HPDE6-E6E7 (cell line): Measurements from ENCODE around the gene ARID1B.
"Not testable (repeated sequence)": the region's sequence is repeated elsewhere in the genome, so short reads cannot be mapped to it uniquely, and the experiment has no call there.

ENCODE experiments used
- DNase-seq: peaks from one replicate; pipeline ENCODE4 v3.0.0; 2011; ENCODE audit warnings: missing footprints; ENCODE audit errors: extremely low spot score

ARID1B gene

DNA sequence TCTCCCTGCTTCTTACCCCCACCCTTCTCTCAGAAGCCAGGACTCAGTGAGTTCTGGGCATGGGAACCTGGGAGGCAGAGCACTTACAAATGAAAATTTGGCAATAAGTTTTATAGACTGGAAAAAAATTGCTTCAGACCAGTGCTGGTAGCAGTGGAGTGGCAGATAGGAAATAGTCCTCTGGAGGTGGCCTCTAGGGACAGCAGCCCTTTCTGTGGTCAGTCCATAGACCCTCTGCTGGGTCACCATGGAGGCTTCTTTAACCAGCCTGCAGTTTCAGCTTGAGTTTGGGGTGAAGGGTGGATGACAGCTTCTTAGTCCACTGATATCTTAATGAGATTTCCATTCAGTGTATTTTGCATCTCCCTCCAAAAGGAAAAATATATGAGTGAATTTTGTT, 179.1 kb downstream of the ARID1B start:
- no peak for DNase-seq

DNA sequence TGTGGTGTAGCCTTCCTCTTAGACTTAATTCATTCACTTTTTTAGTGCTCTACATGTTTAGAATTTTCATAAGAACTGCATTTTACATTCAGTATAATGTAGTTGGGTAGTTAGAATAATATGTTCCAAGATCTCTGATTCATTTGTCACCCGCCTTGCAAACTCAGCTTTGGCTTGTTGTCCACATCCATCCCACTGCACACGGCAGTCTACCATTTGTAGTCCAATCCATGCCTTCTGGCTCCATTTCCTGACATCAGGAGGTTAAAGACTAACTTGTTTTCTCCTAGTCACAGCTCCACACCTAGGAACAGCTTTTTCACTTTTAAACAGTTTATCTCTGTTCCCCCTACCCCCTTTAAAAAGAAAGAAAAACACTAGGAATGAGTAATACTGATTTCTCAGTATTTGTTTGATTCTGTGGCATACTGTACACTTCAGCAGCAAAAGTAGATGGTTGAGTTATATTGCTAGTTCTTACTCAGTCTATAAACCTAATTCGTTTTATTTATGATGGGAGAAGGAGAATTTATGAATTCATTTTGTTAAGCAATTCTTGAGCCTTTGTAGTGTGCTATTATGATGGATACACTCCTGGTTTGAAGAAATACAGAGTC, 180.9 kb downstream of the ARID1B start:
- no peak for DNase-seq

DNA sequence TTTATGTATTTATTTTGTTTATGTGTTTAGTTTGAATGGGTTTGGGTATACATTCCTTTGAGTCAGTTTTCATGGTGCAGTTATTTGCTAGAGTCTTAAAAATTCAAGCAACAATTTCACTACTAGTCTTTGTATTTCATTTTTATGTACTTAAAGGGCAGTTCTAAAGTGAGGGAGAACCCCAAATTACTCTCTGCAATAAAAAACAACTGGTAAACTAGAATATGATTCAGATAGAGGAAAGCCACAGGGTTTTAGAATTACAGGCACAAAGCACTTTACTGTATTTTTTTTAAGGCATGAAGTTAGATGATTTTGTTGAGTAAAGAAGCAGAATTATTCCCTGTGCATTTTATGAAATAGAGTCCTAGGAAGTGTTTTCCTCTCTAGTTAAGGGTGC, 183.3 kb downstream of the ARID1B start:
- no peak for DNase-seq

DNA sequence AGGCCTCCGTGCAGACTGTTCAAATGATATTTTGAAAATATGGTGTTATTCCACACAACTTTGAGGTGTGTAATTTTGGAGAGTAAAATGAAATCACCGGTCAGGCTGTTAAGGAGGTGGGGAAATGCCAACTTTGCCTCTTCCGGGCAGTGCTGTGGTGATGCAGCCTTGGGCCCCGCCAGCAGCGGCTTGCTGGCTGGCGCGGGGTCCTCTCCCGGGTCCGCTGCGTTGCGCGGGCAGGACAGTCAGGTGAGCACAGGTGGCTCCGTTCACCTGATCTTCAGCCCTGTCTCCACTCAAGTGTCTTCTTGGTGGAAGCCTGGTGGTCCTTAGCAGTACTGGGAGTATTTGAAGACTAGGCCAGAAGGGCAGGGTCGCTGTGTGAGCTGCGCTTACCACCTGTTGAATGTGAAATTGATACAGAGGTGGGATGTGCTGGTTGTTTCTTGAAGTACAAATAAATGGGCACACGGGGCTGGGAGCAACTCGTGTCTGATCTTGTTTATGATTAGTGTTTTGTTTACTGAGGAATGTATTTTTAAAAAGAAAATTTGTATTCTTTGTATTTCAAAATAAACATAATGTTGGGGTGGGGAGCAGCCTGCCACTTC, 184.2 kb downstream of the ARID1B start:
- no peak for DNase-seq

DNA sequence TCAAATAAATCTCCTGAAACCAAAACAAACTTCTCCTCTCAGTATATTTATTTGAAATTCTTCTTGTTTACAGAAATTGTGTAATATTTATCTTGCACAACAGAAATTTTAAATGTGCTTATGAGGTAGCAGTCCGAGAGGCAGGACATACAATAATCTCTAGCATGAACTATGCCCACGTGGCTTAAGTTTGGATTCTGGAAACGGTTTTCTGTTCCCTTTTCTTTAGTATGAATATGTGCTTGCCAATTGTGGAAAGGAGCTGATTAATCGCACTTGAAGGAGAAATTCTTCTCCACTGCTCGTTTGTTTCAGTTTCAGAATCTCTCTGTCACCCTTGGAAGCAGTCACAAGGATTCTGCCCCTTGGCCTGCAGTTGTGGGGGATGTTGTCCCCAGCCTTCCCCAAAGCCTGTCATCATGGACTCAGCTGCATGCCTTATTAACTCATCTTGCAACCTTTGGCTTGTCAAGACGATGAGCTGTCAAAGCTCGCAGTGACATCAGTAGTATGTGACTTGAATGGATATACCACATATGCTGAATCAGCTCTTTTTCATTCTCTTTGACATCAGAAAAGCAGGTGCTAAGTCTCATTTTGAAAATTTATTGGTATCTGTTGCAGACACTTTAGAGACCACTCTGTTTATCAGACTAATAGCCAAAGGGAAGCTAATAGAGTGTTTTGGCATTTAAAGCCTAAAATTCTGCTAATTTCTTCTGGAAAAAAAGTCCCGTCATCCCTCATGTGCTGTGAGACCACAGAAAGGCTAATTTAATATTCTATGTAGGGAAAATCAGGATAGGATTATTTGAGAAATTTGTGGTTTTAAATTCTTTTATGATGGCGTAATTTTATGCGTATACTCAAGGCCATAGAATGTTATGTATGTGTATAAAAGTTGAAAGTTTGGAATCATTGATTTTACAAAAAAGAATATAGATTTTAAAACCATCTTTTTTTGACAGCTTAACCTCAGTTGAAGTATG, 186.8 kb downstream of the ARID1B start:
- DNase-seq, result no peak

DNA sequence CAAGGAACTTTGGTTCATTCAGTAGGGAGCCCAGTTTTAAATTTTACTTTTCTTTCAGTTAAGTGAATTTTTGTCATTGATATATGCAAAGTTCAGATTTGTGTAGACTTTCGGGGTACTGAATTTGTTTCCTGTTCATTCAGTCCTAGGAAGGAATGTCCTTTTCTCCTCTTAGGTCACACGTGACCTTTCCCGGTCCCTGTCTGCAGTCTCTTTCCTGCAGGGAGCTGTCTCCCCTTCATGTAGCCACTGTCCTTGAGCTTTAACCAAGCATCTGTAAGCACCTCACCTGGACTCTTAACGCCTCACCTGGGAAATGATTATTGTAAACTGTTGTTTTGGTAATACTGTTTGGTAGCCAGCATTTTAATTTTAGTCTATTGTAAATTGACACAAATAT, 190.7 kb downstream of the ARID1B start:
- DNase-seq, result no peak

DNA sequence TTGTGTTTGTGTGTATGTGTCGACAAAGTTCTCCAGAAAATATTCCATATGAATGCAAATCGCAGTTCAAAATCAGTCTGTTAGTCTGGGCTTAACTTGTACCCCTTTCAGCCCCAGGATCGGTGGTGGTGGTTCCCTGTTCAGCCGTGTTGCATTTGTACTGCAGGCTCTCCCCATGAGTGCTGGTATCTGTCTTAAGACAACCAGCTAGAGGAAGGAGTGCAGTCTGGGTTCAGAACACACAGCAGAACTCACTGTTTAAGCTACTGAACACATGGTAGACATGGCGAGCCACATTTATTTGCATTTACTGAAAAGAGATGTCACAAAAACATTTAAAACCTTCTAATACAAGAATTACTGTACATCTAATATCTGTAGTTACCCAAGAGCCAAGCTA, 192.1 kb downstream of the ARID1B start:
- no peak for DNase-seq

DNA sequence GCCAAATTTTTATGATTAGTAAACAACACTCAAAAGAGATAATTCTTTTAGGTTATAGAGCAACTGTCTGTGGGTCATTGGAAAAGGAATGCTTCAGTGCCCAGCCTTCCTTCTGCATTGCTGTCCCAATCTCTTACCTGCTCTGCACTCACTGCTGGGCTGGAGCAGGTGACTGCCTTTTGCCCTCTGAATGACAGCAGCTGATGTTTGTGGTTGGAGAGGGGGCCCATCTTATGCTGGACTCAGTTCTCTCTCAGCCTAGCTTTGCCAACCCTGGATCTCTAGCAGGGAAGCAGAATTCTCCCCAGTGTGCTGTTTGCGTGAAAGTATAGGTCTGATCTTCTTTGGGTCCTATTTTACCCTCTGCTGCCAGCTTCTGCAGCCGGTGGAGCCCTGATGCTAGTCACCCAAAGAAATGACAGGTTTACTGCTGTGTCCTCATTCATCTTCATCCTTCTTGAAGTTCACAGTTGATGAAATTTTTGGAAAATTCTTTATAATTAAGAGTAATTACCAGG, 193.5 kb downstream of the ARID1B start:
- no peak for DNase-seq

DNA sequence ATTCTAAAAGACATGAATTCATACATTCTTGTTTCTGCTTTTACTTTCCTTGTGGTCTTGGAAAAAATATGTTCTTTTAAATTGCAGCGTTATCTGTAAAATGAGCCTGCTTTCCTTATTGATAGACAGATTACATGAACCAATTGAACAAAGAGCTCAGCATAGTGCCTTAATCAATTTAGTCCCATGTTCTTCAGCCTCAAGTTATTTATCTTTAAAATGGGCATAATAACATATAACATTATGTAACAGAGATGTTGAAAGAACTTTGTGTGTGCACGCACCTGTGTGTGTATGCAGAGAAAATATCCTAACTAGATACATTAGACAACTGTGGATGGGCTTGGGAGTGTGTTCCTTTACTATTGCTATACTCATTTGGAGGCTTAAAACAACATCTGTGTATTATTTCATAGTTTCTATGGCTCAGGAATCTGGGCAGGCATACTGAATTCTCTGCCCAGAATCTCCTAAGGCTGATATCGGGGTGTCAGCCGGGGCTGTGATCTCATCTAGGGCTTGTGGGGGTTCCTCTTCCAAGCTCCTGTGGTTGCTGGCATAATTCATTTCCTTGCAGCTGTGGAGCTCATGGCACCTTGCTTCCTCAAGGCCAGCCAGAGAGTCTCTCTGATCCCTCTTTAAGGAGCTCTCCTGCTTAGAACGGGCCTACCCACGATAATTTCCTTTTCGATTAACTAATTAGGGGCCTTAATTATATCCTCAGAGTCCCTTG, 194.1 kb downstream of the ARID1B start:
- DNase-seq, result no peak

DNA sequence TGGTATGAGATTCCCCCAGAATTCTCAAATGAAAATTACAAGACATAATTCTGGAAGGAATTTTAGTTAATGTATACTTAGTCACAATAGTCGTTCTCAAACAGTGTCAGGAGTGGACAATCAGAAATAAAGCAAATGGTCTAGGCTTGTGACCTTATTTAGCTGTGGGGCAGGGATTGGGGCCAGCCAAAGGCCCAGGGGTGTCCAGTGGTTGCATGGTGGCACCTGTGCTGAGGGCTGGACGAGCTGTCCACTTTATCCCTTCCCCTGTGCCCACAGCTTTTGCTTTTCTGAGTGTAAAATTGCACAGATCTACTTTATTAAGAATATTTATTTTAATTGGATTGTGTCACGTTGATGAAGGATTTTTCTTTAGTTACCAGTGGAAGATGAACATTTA, 195.0 kb downstream of the ARID1B start:
- DNase-seq, result no peak

DNA sequence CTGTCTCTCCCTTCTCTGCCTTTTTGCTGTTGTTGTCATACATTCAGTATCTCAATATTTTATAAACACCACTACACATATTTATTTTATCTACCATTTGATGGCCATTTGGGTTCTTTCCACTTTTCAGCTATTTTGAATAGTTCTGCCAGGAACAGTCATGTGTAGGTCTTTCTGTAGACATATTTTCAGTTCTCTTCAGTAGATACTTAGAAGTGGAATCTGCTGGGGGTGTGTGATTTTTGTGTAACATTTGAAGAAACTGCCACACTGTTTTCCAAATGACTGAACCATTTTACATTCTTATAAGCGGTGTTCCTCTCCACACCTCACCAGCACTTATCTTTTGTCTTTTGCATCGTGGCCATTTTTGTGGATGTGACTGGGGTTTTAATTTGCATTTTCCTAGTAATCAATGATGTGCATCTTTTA, 197.7 kb downstream of the ARID1B start:
- no peak for DNase-seq

DNA sequence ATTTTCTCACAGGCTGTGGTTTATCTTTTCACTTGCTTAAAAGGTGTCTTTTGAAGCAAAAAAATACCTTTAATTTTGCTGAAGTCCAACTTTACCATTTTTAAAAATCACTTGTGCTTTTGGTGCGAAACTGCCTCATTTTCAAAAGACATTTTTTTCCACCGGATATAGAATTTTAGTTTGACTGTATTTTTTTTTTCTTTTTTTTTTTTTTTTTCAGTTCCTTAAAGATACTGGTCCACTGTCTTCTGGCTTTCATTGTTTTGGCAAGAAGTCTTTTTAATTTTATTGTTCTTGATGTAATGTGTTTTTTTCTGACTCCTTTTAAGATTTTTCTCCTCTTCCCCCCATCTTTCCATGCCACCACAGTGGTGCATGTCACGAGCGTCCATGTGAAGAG, 198.2 kb downstream of the ARID1B start:
- no peak for DNase-seq

DNA sequence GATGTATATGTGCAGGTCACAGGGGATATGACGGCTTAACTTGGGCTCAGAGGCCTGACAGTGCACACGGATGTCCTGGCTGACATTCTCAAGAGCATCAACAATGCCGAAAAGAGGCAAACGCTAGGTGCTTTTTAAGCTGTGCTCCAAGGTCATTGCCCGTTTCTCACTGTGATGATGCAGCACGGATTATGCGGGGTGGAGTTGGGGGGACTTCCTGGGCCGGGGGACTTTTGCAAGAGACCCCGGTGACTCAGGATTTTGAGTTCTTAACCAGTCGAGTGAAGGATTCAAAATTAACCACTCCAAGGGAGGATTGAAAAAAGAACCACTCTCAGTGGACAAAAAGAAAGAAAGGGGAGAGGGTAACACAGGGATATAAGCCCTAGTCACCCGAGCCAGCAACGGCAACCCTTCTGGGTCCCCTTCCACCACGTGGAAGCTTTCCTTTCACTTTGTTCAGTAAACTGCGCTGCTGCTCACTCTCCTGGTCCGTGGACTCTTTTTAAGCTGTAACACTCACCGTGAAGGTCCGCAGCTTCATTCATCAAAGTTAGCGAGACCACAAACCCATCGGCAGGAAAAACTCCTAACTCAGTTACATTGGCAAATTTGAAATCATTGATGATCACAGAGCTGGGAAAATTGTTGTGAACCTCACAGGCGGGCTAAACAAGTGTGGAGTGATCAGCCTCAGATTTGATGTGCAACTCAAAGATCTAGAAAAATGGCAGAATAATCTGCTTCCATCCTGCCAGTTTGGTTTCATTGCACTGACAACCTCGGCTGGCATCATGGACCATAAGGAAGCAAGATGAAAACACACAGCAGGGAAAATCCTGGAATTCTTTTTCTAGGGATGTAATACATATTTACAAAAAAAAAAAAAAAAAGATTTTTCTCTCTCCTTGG, 199.3 kb downstream of the ARID1B start:
- no peak for DNase-seq

DNA sequence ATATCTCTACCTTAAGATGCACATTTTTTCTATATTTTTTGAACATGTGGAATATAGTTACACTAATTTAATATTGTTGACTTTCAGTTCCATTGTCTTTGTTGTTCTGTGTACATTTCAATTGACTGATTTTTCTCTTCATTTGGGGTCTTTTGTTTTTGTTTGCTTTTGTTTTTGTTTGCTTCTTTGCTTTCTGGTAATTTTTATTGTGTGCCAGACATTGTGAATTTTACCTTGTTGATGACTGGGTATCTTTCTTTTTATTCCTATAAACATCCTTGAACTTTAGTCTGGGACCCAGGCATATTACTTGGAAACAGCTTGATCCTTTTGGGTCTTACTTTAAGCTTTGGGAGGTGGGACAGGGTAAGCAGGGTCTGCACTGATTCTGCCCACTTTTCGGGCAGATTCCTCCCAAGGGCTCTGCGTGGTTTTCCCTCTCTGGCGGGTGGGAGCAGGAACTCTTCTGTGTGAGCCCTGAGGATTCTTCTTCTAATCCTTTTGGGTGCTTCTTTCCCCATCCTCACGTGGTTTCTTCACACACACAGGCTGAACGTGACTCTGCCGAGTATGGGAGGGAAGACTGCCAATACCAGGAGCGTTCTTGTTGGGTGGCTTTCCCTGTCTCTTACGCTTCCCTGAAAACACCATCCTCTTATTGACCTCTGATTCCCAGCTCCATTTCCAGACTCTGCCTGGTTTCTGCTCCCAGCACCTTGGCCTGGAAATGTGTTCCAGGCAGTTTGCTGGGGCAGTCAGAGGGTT, 200.5 kb downstream of the ARID1B start:
- no peak for DNase-seq

DNA sequence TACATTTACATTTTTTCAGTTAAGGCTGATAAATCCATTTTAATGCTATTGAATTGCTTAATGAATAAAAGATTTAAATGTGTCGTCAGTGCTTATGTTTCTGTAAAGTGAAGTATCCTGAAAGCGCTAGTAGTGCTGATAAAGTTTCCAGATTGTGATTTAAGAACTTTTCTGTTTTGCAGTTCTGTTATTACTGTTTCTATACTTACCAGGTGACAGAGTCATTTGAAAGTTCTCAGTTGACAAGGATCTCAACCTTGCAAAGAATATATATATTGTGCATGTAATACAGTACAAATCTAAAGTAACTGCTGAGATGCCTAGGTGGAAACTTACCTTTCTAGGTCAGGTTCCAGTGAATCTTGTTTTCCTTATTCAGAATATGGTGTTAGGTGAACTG, 201.8 kb downstream of the ARID1B start:
- no peak for DNase-seq

DNA sequence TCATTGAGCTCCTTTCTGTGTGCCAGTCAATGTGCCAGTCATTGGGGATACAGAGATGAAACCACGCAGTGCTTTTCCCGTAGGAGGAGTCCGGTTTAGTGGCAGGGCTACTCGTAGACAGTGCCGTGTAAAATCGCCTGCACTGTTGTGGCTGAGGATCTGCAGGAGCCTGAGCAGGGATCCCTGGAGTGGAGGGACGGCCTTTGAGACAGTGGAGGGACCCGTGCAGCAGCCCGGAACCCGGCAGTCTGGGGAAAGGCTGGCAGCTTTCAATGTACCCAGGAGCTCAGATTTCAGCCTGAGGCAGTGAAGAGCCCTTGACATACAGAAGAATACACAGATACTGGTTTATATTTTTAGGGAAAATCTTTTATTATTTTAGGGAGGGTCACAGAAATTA, 203.3 kb downstream of the ARID1B start:
- DNase-seq, result no peak

DNA sequence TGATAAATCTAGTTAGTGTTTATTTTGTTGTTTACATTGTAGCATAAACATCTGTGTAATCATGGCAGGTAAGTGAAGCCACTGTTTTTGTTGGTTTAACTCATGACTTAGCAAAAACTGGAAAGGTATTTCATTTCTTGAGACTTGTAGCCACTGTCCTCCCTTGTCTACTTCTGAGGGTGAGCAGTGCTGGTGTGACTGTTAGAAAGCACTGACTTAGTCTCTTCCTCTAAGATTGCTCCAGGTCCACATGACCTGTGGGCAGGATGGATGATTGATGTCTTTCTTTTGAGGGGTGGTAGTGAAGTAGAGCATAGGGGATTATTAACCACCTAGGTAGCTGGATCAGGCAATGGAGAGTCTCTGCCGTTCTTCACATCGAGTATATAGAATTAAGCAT, 203.8 kb downstream of the ARID1B start:
- no peak for DNase-seq

DNA sequence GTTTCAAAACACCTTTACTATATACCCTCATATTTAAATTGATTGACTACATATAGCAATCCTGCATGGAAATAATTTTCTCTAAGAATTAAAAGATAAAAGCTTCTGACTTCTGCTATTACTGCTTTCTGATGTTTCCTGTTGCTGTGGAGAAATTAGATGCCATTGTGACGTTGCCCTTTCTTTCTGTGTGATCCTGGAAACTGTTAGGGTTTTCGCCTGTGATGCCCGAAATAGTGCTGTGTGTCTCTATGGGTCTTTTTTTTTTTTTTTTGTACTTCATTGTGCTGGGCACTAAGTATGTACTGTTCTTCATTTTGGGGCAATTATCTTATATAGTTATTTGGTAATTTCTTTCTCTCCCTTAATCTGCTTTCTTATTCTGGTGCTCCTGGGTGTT, 205.0 kb downstream of the ARID1B start:
- no peak for DNase-seq

DNA sequence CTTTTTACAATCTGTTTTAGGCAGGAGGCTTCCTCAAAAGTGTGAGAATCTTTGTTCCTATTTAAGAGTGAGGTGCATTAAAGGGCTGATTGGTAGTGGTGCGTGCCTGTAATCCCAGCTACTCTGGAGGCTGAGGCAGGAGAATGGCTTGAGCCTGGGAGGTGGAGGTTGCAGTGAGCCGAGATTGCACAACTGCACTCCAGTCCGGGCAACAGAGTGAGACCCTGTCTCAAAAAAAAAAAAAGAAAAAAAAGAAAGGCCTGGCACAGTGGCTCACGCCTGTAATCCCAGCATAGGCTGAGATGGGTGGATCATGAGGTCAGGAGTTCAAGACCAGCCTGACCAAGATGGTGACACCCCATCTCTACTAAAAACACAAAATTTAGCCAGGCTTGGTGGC, 205.7 kb downstream of the ARID1B start:
- not testable (repeated sequence) for DNase-seq

DNA sequence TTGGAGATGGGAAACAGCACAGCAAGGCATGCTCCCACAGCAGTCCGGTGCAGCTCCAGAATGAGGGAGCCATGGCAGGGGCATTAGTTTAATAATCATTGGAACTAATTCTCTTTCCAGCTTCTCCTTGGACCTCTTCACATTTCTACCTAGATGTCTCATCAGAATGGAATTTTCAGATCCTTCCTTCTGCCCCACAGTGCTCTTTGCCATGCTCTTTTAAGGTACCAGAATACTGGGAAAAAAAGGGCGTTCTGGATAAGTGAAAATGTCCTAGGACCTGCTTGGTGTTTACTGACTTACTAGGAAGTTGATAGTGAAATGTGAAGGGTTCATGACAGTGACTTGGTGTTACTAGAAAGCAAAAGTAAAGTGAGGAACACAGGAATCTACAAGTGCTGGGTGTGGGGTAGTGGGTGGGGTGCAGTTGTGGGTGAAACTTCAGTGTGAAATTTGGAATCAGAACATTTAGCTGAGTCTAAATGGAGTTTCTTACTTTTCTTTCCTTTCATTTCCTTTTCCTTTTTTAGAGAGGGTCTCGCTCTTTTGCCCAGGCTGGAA, 207.1 kb downstream of the ARID1B start:
- no peak for DNase-seq
